GM12891 (cell line): ENCODE measurements around the gene MAP1LC3C.

Experiments used
- POLR2A ChIP-seq: IDR thresholded peaks from 2 replicates; pipeline ENCODE4 v1.6.1; 2011; ENCODE audit warnings: low read depth, low read length, control low read depth
- POLR2AphosphoS5 ChIP-seq: IDR thresholded peaks from 2 replicates; pipeline ENCODE4 v1.6.1; 2011; ENCODE audit warnings: low read depth, low read length, control low read depth
- POU2F2 ChIP-seq: IDR thresholded peaks from 2 replicates; pipeline ENCODE4 v1.6.1; 2011; ENCODE audit warnings: low read depth, mild to moderate bottlenecking, control low read depth, low read length, moderate library complexity
- SPI1 ChIP-seq: IDR thresholded peaks from 2 replicates; pipeline ENCODE4 v1.6.1; 2011; ENCODE audit warnings: low read depth, low read length, control low read depth
- TAF1 ChIP-seq: IDR thresholded peaks from 2 replicates; pipeline ENCODE4 v1.6.1; 2011; ENCODE audit warnings: low read depth, low read length, control low read depth

- TF ChIP-seq POLR2AphosphoS5 (no peak), TAF1 (no peak), POLR2A (no peak), SPI1 (no peak; the same call in 1 of the 2 replicates), POU2F2 (no peak)
These were observed 431 bp downstream of the MAP1LC3C start for GRCh38 chr1:241998412-241998921.
